IMR-90 (cell line): ENCODE results near the gene PLTP. TPM values are rescaled to one million over a fixed set of nuclear protein-coding genes. Genes with fewer than 3 reads are reported as not detected.

Source experiments
- ATAC-seq: fragments of 200-7000 bp; cut with Tn5 transposase; 2 replicates; pipeline ENCODE4 v1.9.1; 2020; ENCODE audit warnings: low read depth, mild to moderate bottlenecking, moderate library complexity
- BruUV-seq: library from RNA; stranded (reverse); fragments of 400-500 nt; replicated peaks from 2 replicates; lab custom pipeline; 2021; lab: Mats Ljungman, UMichigan
- CTCF ChIA-PET: fragments of 300-600 bp; formaldehyde crosslinking; extraction: SDS; loops from one replicate; lab custom pipeline; 2021; ENCODE audit warnings: antibody characterized with exemption; lab: Yijun Ruan, JAX
- POLR2A ChIA-PET: fragments of 300-600 bp; sonication (Branson Sonifier 250); formaldehyde crosslinking; loops from one replicate; lab custom pipeline; 2022; ENCODE audit warnings: antibody characterized with exemption; ENCODE audit not compliant: unreplicated experiment; lab: Charles Lee
- DNase-seq: peaks from one replicate; pipeline ENCODE4 v3.0.0; 2013
- H2AFZ ChIP-seq: replicated peaks from 2 replicates; pipeline ENCODE3; 2013; ENCODE audit warnings: low read length, mild to moderate bottlenecking; ENCODE audit not compliant: poor library complexity
- H2AK5ac ChIP-seq: 2 replicates; pipeline ENCODE4 v1.6.1; 2013; ENCODE audit warnings: low read depth, low read length, inconsistent platforms
- H2AK9ac ChIP-seq: replicated peaks from 2 replicates; pipeline ENCODE3; 2013; ENCODE audit warnings: mild to moderate bottlenecking, low read depth, low read length, moderate library complexity; ENCODE audit not compliant: poor library complexity
- H2BK120ac ChIP-seq: 2 replicates; pipeline ENCODE4 v1.6.1; 2013; ENCODE audit warnings: low read depth, low read length, inconsistent platforms
- H2BK15ac ChIP-seq: 3 replicates; pipeline ENCODE4 v1.6.1; 2013; ENCODE audit warnings: low read depth, low read length, inconsistent platforms
- H2BK20ac ChIP-seq: 2 replicates; pipeline ENCODE4 v1.6.1; 2013; ENCODE audit warnings: low read depth, mild to moderate bottlenecking, inconsistent platforms, low read length, moderate library complexity
- H2BK5ac ChIP-seq: 2 replicates; pipeline ENCODE4 v1.6.1; 2013; ENCODE audit warnings: mild to moderate bottlenecking, low read depth, low read length, inconsistent platforms; ENCODE audit not compliant: poor library complexity, severe bottlenecking
- H3K14ac ChIP-seq: replicated peaks from 2 replicates; pipeline ENCODE4 v1.6.1; 2013; ENCODE audit warnings: low read depth, low read length, inconsistent platforms
- H3K18ac ChIP-seq: 2 replicates; pipeline ENCODE4 v1.6.1; 2013; ENCODE audit warnings: low read depth, low read length, control low read depth
- H3K23ac ChIP-seq: 2 replicates; pipeline ENCODE4 v1.6.1; 2013; ENCODE audit warnings: low read depth, low read length, inconsistent platforms
- H3K27ac ChIP-seq: 2 replicates; pipeline ENCODE4 v1.5.1; 2013; ENCODE audit warnings: mild to moderate bottlenecking, control low read depth, low read length; ENCODE audit not compliant: insufficient read depth
- H3K27me3 ChIP-seq: 2 replicates; pipeline ENCODE4 v1.6.1; 2013; ENCODE audit warnings: low read length; ENCODE audit not compliant: control insufficient read depth, insufficient read depth
- H3K36me3 ChIP-seq: 2 replicates; pipeline ENCODE4 v1.6.1; 2013; ENCODE audit warnings: low read length, mixed read lengths; ENCODE audit not compliant: control insufficient read depth, insufficient read depth
- H3K4ac ChIP-seq: 2 replicates; pipeline ENCODE4 v1.6.1; 2013; ENCODE audit warnings: low read depth, low read length, inconsistent platforms
- H3K4me1 ChIP-seq: 2 replicates; pipeline ENCODE4 v1.6.1; 2013; ENCODE audit warnings: low read length, mixed read lengths; ENCODE audit not compliant: control insufficient read depth, insufficient read depth
- H3K4me2 ChIP-seq: 2 replicates; pipeline ENCODE4 v1.6.1; 2013; ENCODE audit warnings: low read depth, mild to moderate bottlenecking, control low read depth, low read length, moderate library complexity
- H3K4me3 ChIP-seq: 2 replicates; pipeline ENCODE4 v1.5.1; 2013; ENCODE audit warnings: low read depth, mild to moderate bottlenecking, control low read depth, low read length, moderate library complexity; ENCODE audit not compliant: insufficient read depth
- H3K56ac ChIP-seq: 2 replicates; pipeline ENCODE4 v1.6.1; 2013; ENCODE audit warnings: low read length, inconsistent platforms; ENCODE audit not compliant: insufficient read depth; ENCODE audit errors: extremely low read depth
- H3K79me1 ChIP-seq, 2 experiments: 2 replicates each; pipeline ENCODE4 v1.6.1; 2013; ENCODE audit warnings: low read length in 2 of 2, inconsistent platforms in 1 of 2, low read depth in 1 of 2
- H3K9ac ChIP-seq: 2 replicates; pipeline ENCODE4 v1.6.1; 2013; ENCODE audit warnings: low read depth, low read length, control low read depth
- H3K9me1 ChIP-seq: 2 replicates; pipeline ENCODE4 v1.6.1; 2013; ENCODE audit warnings: low read length, inconsistent platforms; ENCODE audit not compliant: insufficient read depth
- H3K9me3 ChIP-seq: 2 replicates; pipeline ENCODE4 v1.6.1; 2013; ENCODE audit warnings: low read length; ENCODE audit not compliant: control insufficient read depth, insufficient read depth
- H4K20me1 ChIP-seq: 2 replicates; pipeline ENCODE4 v1.6.1; 2013; ENCODE audit warnings: low read length, inconsistent platforms; ENCODE audit not compliant: insufficient read depth
- H4K5ac ChIP-seq: 2 replicates; pipeline ENCODE4 v1.6.1; 2013; ENCODE audit warnings: mild to moderate bottlenecking, low read depth, low read length, control low read depth
- H4K8ac ChIP-seq, 2 experiments: 2 replicates each; pipeline ENCODE4 v1.6.1; 2013; ENCODE audit warnings: low read depth in 2 of 2, low read length in 2 of 2, control low read depth in 1 of 2, inconsistent platforms in 1 of 2
- H4K91ac ChIP-seq: 2 replicates; pipeline ENCODE4 v1.6.1; 2013; ENCODE audit warnings: low read depth, low read length, inconsistent platforms; ENCODE audit not compliant: insufficient read depth
- CEBPB ChIP-seq: IDR thresholded peaks from 2 replicates; pipeline ENCODE4 v1.6.1; 2012; ENCODE audit warnings: low read depth, low read length, improper control_type of control experiment
- MAFK ChIP-seq: IDR thresholded peaks from 2 replicates; pipeline ENCODE4 v1.6.1; 2012; ENCODE audit warnings: low read depth, low read length, improper control_type of control experiment
- WGBS, 2 experiments: methylation state at CpG; one replicate each; pipeline versions ENCODE4 v1.1.5 to v1.1.7; 2013; ENCODE audit warnings: missing lambda C conversion rate in 2 of 2; ENCODE audit not compliant: insufficient read length in 1 of 2; ENCODE audit errors: extremely low coverage in 2 of 2; 5-methylcytosine and 5-hydroxymethylcytosine counted together
- dilution Hi-C: fragments of 300-500 bp; cut with HindIII; formaldehyde crosslinking; loops from one replicate; pipeline ENCODE4 v1.14.3; 2018; ENCODE audit warnings: low sequenced_read_pairs; ENCODE audit not compliant: unreplicated experiment
- in situ Hi-C: fragments of 300-500 bp; cut with MboI; formaldehyde crosslinking; loops from 3 replicates; pipeline ENCODE4 v1.14.3; 2019; ENCODE audit warnings: low sequenced_read_pairs, inconsistent platforms, mixed read lengths
- intact Hi-C: fragments of 100-400 bp; cut with micrococcal nuclease; formaldehyde crosslinking; loops from 2 replicates; pipeline ENCODE4 v1.10.0; 2022
- polyA plus RNA-seq, 3 experiments: library from polyadenylated mRNA; depleted of rRNA; stranded (reverse); fragments of >200 nt; gene quantifications; 2 replicates each; pipeline ENCODE4 v1.2.3, GENCODE V29; 2012; ENCODE audit warnings: low replicate concordance in 1 of 3
- total RNA-seq: library from RNA; depleted of rRNA; stranded (reverse); fragments of >200 nt; gene quantifications from 2 replicates; pipeline ENCODE4 v1.2.3, GENCODE V29; 2012

The PLTP gene
- total and polyA plus RNA-seq, 2 of the 4 experiments (the other 2 are of a cell fraction): 5.4 to 55.8 TPM

DNA sequence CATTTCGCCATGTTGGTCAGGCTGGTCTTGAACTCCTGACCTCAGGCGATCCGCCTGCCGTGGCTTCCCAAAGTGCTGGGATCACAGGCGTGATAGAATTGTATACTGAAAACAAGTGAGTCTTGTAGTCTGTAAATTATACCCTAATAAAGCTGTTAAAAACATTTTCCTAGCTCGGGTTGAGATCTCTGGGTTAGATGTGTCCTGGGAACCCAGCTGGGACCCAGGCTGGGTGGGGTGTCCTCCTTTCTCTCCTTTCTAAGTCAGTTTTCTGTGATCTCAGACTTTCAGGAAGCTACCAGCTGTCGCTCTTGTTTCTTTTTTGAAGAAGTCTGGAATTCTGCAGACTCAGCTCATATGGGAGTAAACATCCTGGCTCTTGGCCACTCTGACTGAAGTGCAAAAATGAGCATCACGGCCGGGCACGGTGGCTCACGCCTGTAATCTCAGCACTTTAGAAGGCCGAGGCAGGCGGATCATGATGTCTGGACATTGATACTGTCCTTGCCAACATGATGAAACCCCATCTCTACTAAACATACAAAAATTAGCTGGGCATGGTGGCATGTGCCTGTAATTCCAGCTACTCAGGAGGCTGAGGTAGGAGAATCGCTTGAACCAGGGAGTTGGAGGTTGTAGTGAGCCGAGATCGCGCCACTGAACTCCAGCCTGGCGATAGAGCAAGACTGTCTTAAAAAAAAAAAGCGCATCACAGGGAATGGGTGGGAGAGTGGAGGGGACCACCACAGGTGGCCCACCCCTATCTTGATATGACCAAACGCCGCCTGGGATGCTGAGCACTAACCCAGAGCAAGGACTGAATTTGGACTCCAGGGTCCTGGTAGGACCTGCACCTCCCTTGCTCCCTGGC is 12.7 kb upstream of the PLTP start:
- peak; percentile 61 for DNase-seq
- no peaks in the 10 kb centered on the region; the same call in 1 of the 2 replicates for H3K9me1 ChIP-seq
- H3K79me1 ChIP-seq: peaks cover 0 to 3% of the 10 kb centered on the region in 2 experiments; a peak in 2 of 4 replicates
- no TSS peak for BruUV-seq
- peak overlapping the region; percentile 1; the same call in 1 of the 2 replicates for H3K18ac ChIP-seq
- H3K27me3 ChIP-seq: no peaks in the 10 kb centered on the region
- no peak overlapping the region for H2BK20ac ChIP-seq
- no peak overlapping the region; the same call in 1 of the 2 replicates for H3K14ac ChIP-seq
- H3K4me2 ChIP-seq: peak overlapping the region; percentile 17
- H2AK9ac ChIP-seq: no peak overlapping the region
- H3K23ac ChIP-seq: peak overlapping the region; percentile 6; the same call in 1 of the 2 replicates
- WGBS, 2 experiments: 83% methylated on average over 5 of the region's 21 CpGs; no CpG with 5 or more reads in 1 of the 2 experiments
- no peak overlapping the region for H2BK120ac ChIP-seq
- no peak overlapping the region for H3K4me3 ChIP-seq
- H3K4me1 ChIP-seq: peaks cover 23% of the 10 kb centered on the region
- peak; percentile 92 for TF ChIP-seq MAFK
- no peak for TF ChIP-seq CEBPB
- H3K56ac ChIP-seq: no peak overlapping the region
- in situ Hi-C loops: loop anchor here (25.0 kb wide), 1 partner anchor 587 kb away; the partner anchor contains the start of gene SDC4
- peak; percentile 30 for ATAC-seq
- no peak overlapping the region for H4K91ac ChIP-seq
- no peak overlapping the region for H4K5ac ChIP-seq
- no peaks in the 10 kb centered on the region for H3K9me3 ChIP-seq
- 0 out of 2 replicates have a peak overlapping the region, but pooled peaks have one; percentile 46 for H3K4ac ChIP-seq
- H4K8ac ChIP-seq: peak overlapping the region in 1 of 2 experiments; percentile 84; a peak in 2 of 4 replicates
- ChIA-PET POLR2A (interaction anchor here (0.6 kb wide), 1 partner anchor 34 kb away, joined by 8 read pairs; the partner anchor contains the start of genes CTSA and NEURL2), CTCF (interaction anchor here (0.5 kb wide), 1 partner anchor 1233 kb away, joined by 3 read pairs; no protein-coding TSS in a partner anchor)
- no peak overlapping the region for H2BK15ac ChIP-seq
- H2AFZ ChIP-seq: no peak overlapping the region
- intact Hi-C loops: no loop called here
- no peaks in the 10 kb centered on the region for H3K36me3 ChIP-seq
- peak overlapping the region; percentile 2; the same call in 1 of the 2 replicates for H3K27ac ChIP-seq
- H4K20me1 ChIP-seq: no peaks in the 10 kb centered on the region; the same call in 1 of the 2 replicates
- H3K9ac ChIP-seq: no peak overlapping the region
- dilution Hi-C loops: no loop called here
- no peak overlapping the region for H2AK5ac ChIP-seq
- H2BK5ac ChIP-seq: no peak overlapping the region
